NCI-H1417 treated with DMSO at 0.1 percent for 48 hours (cell line): ENCODE results near the gene SAP30L.

Experiments
- DNase-seq: peaks from one replicate; lab custom pipeline; 2025; lab: John Stamatoyannopoulos, UW

The SAP30L gene

GRCh38 chr5:154445422-154446194 lies at the start of gene SAP30L:
SAP30L (plus strand) TSS chr5:154445997; CDS start chr5:154446605, 608 bp downstream.
- DNase-seq = no peak

DNA sequence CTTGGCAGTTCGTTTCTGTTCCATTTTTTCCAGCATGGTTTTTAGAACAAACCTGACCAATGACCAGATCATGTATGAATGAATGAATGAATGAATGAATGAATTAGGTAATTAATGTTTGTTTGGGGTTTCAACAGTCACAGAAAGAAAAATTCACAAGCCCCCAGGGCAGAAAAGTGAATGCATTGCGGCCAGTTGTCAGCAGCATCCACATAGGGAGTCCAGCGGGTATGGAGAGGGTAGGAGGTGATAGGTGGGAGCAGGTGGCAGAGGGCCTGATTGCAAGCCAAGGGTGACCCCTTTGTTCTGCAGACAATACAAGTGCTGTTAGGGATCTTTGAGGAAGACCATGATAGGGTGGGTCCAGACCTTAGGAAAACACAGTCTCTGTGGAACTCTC lies 49.7 kb upstream of the SAP30L start:
- DNase-seq = no peak

DNA sequence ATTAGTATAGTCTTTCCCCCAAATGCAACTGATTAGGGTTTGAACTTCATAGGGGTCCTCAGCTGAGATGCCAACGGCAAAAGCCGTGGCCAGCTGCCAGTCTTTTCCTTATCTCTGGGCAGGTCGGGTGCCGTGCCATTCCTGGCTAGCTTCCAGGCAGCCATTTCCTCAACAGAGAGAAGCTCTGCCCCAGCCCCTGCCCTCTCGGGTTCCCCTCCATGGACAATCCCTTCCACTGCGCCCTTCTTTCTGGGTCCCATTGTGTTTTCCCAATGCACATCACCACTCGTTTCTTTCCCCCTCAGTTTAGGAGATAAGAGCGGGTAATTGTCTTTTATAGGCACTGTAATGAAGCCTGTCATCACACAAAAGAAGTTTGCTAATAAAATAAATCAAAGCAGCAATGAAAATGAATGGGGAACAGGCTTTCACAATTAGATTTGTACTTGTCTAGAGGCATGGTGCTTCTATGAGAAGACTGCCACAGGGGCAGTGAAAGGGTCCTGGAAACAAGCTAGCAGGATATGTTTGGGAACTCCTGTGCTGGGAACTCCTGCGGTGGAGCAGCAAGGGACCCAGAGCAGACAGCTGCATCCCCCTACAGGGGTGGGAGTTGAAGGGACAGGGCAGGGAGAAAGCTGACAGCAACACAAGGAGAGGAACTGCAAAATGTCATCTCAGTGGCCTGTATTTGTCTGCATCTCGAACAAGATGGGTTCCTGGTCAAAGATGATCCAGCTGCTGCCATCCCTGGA lies 48.0 kb upstream of the SAP30L start:
- DNase-seq = no peak

DNA sequence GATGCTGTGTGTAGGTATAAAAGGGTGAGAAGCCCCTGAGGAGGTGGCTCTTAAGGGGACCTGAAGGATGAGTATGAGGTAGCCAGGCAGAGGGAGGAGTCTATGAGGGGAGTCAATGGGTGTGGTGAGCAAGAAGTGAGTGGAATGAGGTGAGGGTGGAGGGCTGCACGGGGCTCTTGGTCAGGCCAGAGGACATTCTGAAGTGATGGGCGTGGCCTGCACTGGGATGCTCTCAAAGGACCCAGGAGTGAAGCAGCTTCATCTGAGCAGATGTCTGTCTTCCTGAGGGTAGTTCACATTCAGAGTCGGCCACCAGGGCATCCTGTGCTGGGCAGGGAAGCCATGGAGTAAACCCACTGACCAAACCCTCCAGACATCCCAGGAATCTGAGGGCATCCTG lies 45.1 kb upstream of the SAP30L start:
- no peak for DNase-seq

- no peak for DNase-seq
These were observed 44.4 kb upstream of the SAP30L start for GRCh38 chr5:154401355-154401754.

DNA sequence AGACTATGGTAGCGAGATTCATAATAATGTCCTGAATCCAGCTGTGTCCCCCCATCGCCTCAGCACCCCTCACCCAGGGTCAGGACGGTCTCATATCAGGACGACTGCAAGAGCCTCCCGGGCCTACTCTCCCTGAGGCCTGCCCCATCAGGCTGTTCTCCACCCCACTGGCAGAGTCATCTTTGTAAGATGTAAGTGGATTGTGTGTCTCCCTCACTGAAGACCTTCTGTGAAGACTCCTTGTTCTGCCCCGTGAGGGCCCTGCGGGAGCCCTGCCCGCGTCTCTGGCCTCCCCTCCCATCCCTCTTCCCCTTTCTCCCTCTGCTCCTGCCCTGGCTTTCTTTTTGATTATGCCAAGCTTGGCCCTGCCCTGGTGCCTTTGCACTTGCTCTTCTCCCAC lies 43.9 kb upstream of the SAP30L start:
- DNase-seq = no peak

GRCh38 chr5:154402611-154403010 lies 43.2 kb upstream of the SAP30L start:
- DNase-seq = no peak

GRCh38 chr5:154403234-154403633 lies 42.6 kb upstream of the SAP30L start:
- DNase-seq = no peak

GRCh38 chr5:154403776-154404387 lies 41.9 kb upstream of the SAP30L start:
- DNase-seq = no peak

DNA sequence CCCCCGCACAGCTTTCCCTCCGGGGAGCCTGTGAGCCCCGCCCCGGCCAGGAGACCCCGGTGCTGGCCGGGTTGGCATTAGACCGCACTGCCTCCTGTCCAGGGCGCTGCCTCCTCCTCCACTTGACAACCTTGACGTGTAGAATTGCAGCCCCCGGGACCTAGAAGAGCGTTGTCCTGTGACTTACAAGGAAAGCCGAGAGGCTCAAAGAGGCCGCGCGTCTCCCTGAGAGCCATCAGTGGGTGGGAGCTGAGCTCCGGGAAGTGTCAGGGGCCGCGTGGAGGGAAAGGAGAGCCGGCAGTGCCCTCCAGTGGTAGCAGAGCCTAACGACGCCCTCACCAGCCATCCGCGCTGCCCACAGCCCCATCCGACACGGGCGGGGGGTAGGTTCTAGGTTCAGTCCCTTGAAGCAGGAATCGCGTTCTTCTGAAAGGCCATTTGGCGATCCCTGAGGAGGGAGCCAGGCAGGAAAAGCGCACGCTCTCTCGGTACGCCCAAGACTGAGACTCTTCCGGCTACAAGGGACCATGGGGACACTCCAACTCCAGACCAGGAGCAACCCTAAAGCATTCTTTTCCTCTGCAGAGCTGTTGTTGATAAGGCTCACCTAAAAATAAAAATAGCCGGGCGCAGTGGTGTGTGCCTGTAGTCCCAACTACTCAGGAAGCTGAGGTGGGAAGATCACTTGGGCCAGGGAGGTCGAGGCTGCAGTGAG lies 40.6 kb upstream of the SAP30L start:
- DNase-seq = no peak

- no peak for DNase-seq
These were observed 39.6 kb upstream of the SAP30L start for GRCh38 chr5:154406231-154406630.

GRCh38 chr5:154406826-154407225 lies 39.0 kb upstream of the SAP30L start:
- DNase-seq = no peak

DNA sequence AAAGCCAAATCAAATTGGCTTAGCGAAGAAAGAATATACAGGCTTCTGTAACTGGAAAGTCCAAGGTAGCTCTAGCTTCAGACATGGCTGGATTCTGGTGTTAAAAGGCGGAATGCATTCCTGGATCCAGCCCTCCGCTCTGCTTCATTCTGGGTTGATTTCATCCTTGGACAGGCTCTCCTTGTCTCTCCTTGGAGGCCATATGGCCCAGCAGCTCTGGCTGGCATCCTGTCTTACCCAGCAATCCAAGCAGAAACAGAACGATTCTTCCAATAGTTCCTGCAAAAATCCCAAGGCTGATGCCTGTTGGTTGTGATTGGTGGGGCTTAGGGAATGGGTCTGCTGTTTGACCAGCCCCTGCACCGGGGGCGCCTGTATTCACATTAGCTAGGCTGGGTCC lies 37.0 kb upstream of the SAP30L start:
- no peak for DNase-seq

DNA sequence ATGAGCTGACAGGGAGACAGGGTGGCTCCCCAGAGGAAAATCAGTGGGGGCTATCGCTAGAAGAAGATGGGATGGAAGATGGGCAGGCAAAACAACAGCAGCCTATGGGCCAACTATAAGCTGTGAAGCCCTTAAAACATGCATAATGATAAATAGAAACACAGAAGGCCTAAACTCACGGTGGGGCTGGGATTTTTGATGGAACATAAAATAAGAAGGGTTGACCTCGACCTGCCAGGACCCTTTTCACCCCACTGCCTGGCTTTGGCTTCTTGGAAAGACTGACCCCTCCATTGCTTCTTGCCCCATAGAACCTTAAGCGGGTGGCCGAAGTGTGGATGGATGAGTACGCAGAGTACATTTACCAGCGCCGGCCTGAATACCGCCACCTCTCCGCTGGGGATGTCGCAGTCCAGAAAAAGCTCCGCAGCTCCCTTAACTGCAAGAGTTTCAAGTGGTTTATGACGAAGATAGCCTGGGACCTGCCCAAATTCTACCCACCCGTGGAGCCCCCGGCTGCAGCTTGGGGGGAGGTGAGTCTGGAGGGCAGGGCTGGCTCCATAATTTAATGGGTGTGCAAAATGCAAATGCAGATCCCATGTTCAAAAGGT lies 36.5 kb upstream of the SAP30L start:
- DNase-seq = no peak

DNA sequence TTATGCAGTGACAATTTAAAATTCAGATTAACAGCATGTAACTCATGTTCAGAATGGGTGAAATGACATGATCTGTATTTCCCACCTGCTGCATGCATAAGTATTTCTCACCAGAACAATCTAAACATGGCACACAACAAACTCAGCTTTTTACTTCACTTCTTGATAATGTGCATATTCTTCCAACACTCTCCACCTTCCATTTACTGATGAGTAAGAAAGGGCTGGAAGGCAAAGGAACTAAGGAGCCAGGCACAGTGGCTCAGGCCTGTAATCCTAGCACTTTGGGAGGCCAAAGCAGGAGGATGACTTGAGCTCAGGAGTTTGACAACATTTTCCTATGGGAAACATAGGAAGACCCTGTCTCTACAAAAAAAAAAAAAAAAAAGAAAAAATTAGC lies 35.8 kb upstream of the SAP30L start:
- DNase-seq = no peak

DNA sequence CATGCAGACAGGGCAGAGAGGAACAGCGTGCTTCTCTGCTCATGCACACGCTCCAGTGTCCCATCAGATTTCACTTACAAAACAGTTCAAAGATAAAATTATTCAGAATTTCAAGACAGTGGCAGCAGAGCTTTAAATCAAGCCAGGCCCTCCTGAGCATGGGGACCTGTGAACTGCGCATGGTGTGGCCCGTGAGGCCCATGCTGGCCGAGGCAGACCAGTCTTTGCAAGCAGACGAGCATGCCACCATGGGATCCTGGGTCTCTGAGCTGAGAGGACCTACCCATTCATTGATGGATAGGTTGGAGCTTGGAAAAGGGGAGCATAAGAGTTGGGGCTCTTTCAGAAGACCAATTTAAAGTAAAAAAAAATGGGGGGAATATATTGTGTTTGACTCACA lies 35.0 kb upstream of the SAP30L start:
- no peak for DNase-seq

DNA sequence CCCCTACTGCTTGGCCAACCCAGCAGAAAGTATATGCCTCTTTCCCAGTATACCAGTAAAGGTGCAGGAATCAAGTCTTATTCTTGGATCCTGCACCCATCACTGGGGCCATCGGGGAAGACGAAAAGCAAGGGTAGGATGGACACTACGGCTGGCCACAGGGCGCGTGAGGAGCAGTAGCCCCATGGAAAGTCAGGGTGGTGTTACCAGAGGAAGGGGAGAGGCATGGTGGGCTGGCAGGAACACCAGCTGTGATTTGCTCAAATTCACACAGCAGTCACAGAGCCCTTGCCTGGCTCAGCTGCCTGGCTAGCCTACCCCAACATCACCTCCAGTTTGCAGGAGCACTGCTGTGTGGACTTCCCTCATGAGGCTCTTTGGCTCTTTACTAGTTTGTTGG lies 34.5 kb upstream of the SAP30L start:
- no peak for DNase-seq

DNA sequence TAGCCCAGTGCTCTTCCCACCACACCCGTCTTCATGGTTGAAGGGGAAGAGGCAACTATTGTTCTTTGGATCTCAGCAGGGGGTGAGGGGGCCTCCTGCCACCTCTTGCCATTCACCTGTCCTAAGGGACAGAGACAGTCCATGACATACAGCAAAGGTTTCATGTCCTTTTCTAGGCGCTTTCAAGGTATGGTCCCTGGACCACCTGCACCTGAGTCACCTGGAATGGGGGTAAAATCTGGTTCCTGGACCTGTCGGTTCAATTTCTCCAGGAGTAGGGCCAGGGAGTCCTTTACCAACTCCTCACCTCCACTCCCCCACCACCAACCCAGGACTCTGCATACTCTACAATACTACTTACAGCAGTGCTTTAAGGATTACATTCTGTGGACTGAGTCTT lies 33.5 kb upstream of the SAP30L start:
- no peak for DNase-seq

GRCh38 chr5:154412925-154413324 lies 32.9 kb upstream of the SAP30L start:
- DNase-seq = no peak

- DNase-seq = no peak
These were observed 30.7 kb upstream of the SAP30L start for GRCh38 chr5:154415114-154415513.

GRCh38 chr5:154418344-154418820 lies 27.4 kb upstream of the SAP30L start:
- DNase-seq = no peak

GRCh38 chr5:154419236-154419635 lies 26.6 kb upstream of the SAP30L start:
- no peak for DNase-seq
